ENCODE measurements around the gene BCAR3. TPM values are rescaled to one million over a fixed set of nuclear protein-coding genes. Genes with fewer than 3 reads are reported as not detected.

Gene BCAR3
- total and polyA plus RNA-seq, 2 of the 4 experiments (the other 2 are of a cell fraction), result 41.4 to 46.4 TPM

GRCh38 chr1:93549811-93550210 lies 131.8 kb downstream of the BCAR3 start:
- H2AFZ ChIP-seq (replicated peaks; ENCODE audit: low read length, poor library complexity), result no peak overlapping the region
- ChIA-PET POLR2A (ENCODE audit: unreplicated experiment) (no interaction called here), CTCF (no interaction called here)
- H4K5ac ChIP-seq (ENCODE audit: low read depth, low read length), result no peak overlapping the region
- H2BK15ac ChIP-seq (ENCODE audit: low read depth, low read length), result no peak overlapping the region
- H4K20me1 ChIP-seq (ENCODE audit: insufficient read depth, low read length), result peaks cover 8% of the 10 kb centered on the region; the same call in 1 of the 2 replicates
- H3K4me2 ChIP-seq (ENCODE audit: low read depth, low read length), result no peak overlapping the region
- H3K9ac ChIP-seq (ENCODE audit: low read depth, low read length), result no peak overlapping the region
- TF ChIP-seq CEBPB (IDR thresholded peaks at IDR 0.05; ENCODE audit: low read depth, low read length), result no peak
- no peak for TF ChIP-seq RFX5 (IDR thresholded peaks at IDR 0.05; ENCODE audit: low read depth, low read length)
- TF ChIP-seq NFE2L2 (IDR thresholded peaks at IDR 0.05; ENCODE audit: low read depth, low read length), result no peak
- no peak for TF ChIP-seq BHLHE40 (IDR thresholded peaks at IDR 0.05; ENCODE audit: low read depth, low read length)
- no peak for TF ChIP-seq SMC3 (IDR thresholded peaks at IDR 0.05; ENCODE audit: low read depth, low read length)
- no peak for TF ChIP-seq POLR2A (IDR thresholded peaks at IDR 0.05; ENCODE audit: low read depth, low read length)
- TF ChIP-seq MXI1 (IDR thresholded peaks at IDR 0.05; ENCODE audit: borderline replicate concordance, low read depth, low read length), result no peak
- no peak for TF ChIP-seq CTCF (conservative IDR thresholded peaks at IDR 0.05; ENCODE audit: low read depth, low read length)
- TF ChIP-seq RAD21 (IDR thresholded peaks at IDR 0.05; ENCODE audit: low read length), result no peak
- TF ChIP-seq MAFK (IDR thresholded peaks at IDR 0.05; ENCODE audit: low read depth, low read length), result no peak
- TF ChIP-seq USF2 (IDR thresholded peaks at IDR 0.05; ENCODE audit: low read depth, low read length), result no peak
- intact Hi-C loops (cut with micrococcal nuclease), result loop anchor here (5.0 to 10.0 kb wide), 2 partner anchors 55 to 103 kb away; partner anchors contain the start of gene FNBP1L
- no peak overlapping the region for H2BK20ac ChIP-seq (ENCODE audit: low read depth, low read length)
- H2AK9ac ChIP-seq (replicated peaks; ENCODE audit: low read depth, low read length, poor library complexity), result no peak overlapping the region
- H3K14ac ChIP-seq (replicated peaks; ENCODE audit: low read depth, low read length), result no peak overlapping the region
- no peaks in the 10 kb centered on the region for H3K9me3 ChIP-seq (ENCODE audit: control insufficient read depth, insufficient read depth, low read length)
- no peak overlapping the region for H3K4me3 ChIP-seq (ENCODE audit: insufficient read depth, low read depth, low read length)
- H2AK5ac ChIP-seq (ENCODE audit: low read depth, low read length), result no peak overlapping the region
- no CpG with 5 or more reads among the region's 4 CpGs for WGBS, 2 experiments (ENCODE audit: extremely low coverage in 2 of 2, insufficient read length in 1 of 2)
- no peak overlapping the region for H4K8ac ChIP-seq (ENCODE audit: low read depth in 2 of 2, low read length in 2 of 2)
- ATAC-seq (ENCODE audit: low read depth), result no peak
- in situ Hi-C loops (cut with MboI; ENCODE audit: low sequenced_read_pairs), result loop anchor here (25.0 kb wide), 1 partner anchor 88 kb away; no protein-coding TSS in a partner anchor
- no peak overlapping the region for H3K27ac ChIP-seq (ENCODE audit: insufficient read depth, low read length)
- H2BK5ac ChIP-seq (ENCODE audit: low read depth, low read length, poor library complexity, severe bottlenecking), result no peak overlapping the region
- no peak overlapping the region for H3K18ac ChIP-seq (ENCODE audit: low read depth, low read length)
- no peak overlapping the region for H3K56ac ChIP-seq (ENCODE audit: extremely low read depth, insufficient read depth, low read length)
- dilution Hi-C loops (cut with HindIII; ENCODE audit: low sequenced_read_pairs, unreplicated experiment), result no loop called here
- BruUV-seq (replicated peaks), result no TSS peak
- H3K36me3 ChIP-seq (ENCODE audit: control insufficient read depth, insufficient read depth, low read length), result peaks cover 11% of the 10 kb centered on the region
- no peak overlapping the region for H4K91ac ChIP-seq (ENCODE audit: insufficient read depth, low read depth, low read length)
- H3K4ac ChIP-seq (ENCODE audit: low read depth, low read length), result no peak overlapping the region
- no peak overlapping the region for H3K23ac ChIP-seq (ENCODE audit: low read depth, low read length)
- H3K4me1 ChIP-seq (ENCODE audit: control insufficient read depth, insufficient read depth, low read length), result peaks cover 5% of the 10 kb centered on the region
- H3K27me3 ChIP-seq (ENCODE audit: control insufficient read depth, insufficient read depth, low read length), result no peaks in the 10 kb centered on the region
- no peaks in the 10 kb centered on the region; the same call in 1 of the 2 replicates for H3K9me1 ChIP-seq (ENCODE audit: insufficient read depth, low read length)
- no peak for DNase-seq
- H2BK120ac ChIP-seq (ENCODE audit: low read depth, low read length), result no peak overlapping the region
- H3K79me1 ChIP-seq (ENCODE audit: low read depth in 1 of 2, low read length in 2 of 2), result no peaks in the 10 kb centered on the region

Measured in IMR-90 (cell line).